GM12874 (cell line): ENCODE measurements around the gene JAG1.

Experiments
- TF ChIP-seq, protein P1 (sequence below): IDR thresholded peaks from 2 replicates; pipeline ENCODE4 v1.5.1; 2011; ENCODE audit warnings: low read depth, mild to moderate bottlenecking, control low read depth, low read length, moderate library complexity; ENCODE audit not compliant: insufficient read depth

The JAG1 gene

DNA sequence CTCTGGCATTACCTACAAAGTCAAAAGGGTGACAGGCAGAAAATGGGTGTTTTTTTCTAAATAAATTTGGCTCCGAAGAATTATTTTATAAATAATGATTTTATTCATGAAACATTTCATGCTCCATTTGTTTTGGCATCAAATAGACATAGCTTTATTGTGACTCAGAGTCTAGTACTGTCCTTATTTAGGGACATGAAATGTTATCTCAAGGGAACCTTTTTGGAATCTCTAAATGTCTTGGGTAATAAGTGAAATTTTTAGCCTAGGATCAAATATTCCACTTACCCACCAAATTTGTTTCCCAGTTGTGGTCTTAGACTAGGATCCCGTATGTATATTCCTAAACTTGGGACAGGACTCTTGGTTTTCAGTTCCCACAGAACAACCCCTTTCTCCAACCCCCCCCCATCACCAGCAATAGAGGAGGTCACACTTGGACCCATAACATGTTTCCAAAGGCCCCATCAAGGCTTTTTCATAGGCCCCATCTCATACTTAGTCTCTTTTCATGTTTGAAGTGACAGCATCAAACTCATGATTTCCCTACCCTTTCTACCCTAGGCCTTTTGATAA, 81.8 kb downstream of the JAG1 start:
- TF ChIP-seq, protein P1, sequence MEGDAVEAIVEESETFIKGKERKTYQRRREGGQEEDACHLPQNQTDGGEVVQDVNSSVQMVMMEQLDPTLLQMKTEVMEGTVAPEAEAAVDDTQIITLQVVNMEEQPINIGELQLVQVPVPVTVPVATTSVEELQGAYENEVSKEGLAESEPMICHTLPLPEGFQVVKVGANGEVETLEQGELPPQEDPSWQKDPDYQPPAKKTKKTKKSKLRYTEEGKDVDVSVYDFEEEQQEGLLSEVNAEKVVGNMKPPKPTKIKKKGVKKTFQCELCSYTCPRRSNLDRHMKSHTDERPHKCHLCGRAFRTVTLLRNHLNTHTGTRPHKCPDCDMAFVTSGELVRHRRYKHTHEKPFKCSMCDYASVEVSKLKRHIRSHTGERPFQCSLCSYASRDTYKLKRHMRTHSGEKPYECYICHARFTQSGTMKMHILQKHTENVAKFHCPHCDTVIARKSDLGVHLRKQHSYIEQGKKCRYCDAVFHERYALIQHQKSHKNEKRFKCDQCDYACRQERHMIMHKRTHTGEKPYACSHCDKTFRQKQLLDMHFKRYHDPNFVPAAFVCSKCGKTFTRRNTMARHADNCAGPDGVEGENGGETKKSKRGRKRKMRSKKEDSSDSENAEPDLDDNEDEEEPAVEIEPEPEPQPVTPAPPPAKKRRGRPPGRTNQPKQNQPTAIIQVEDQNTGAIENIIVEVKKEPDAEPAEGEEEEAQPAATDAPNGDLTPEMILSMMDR, result no peak

DNA sequence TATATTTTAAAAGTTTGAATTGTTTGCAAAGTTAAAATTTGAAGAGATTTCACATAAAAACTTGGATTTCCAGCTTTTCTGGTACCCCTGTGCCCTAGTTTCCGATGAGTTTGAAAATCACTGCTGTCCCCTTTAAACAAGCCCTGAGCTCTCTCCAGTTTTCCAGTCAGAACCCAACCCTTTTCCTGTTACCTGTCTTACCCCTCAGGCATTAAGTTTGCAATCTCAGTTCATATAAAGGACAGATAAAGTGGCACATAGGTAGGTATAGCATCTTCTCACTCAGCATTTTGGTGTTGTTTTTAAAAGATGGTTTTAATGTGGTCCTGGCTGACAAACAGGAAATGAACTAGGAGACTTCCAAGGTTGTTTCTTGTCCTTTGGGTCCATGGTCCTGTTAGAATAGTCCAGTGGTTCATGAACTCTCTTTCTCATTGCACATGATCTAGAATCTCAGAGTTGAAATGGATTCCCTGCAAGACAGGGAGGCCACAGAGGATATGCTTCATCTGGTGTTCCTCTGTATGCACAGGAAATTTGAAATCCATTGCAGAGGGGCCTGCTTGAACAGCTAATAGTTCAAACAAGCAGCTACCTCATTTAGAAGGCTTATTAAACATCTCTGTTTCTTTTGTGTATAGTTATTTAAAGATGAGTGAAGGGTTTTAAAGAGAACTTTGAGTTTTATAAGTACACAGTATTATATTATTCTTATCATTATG, 82.7 kb downstream of the JAG1 start:
- TF ChIP-seq, protein P1, result no peak
